Left lobe of liver (tissue), 2 donors: ENCODE results near the gene PERCC1. TPM values are rescaled to one million over a fixed set of nuclear protein-coding genes. Genes with fewer than 3 reads are reported as not detected.
"Not testable (repeated sequence)": the region's sequence is repeated elsewhere in the genome, so short reads cannot be mapped to it uniquely, and the experiment has no call there.

Source experiments
- ATAC-seq: fragments of 200-7000 bp; cut with Tn5 transposase; one replicate; pipeline ENCODE4 v1.9.1; 2020; ENCODE audit warnings: mild to moderate bottlenecking, moderate library complexity
- DNase-seq: peaks from one replicate; pipeline ENCODE4 v3.0.0-alpha.2; 2020; ENCODE audit warnings: low spot score
- total RNA-seq: library from RNA; stranded (reverse); gene quantifications from one replicate; pipeline ENCODE4 v1.2.1, GENCODE V29; 2021
- donor health status: DM: no; HTN: no; CAD: no; lungs with moderate emphysema.
- donor health status: DM: no; HTN: yes; CAD: no.

Gene PERCC1
- total RNA-seq, 1 donor from 2014 or later = not detected

GRCh38 chr16:1433263-1433560 is 2.3 kb downstream of the PERCC1 start:
- DNase-seq (no peak), ATAC-seq (no peak)

GRCh38 chr16:1433756-1434155 is 2.9 kb downstream of the PERCC1 start:
- no peak for ATAC-seq
- DNase-seq = no peak

DNA sequence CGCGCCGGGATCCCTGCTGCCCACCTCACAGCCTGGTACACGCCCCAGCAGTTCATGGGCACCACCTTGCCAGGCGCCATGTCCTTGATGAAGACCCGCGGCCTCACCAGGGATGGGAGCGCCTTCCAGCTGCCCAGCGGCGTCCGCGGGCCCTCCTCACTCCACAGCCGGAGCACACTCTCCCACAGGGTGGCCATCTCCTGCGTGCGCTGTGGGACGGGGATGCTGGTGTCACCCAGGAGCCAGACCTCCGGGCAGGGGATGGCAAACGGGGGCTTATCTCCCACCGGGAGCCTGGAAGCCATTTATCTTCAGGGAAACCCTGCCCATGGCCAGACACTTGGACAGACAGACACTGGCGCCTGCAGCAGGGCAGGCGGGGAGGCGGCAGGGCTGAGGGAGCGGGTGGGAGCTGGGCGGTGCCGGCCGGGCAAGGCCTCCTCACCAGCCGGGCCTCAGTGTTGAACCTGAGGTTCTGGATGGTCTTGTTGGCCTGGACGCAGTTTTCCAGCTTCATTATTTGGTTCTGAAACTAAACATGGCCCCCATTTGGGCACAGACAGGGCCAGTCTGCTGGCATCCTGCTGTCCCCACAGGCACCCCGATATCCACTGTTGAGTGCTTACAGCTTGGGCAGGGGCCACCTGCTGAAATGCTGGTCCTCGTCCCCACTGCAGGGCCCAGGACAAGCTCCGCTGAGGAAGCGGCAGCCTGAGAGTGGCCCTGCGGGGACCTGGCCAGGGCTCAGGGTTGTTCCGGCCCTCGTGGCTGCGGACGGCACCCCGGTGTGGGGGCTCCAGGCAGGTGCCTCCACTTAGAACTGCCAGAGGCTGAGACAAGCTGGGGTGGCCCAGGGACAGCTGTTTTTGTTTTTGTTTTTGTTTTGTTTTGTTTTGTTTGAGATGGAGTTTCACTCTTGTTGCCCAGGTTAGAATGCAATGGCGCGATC is 4.0 kb downstream of the PERCC1 start:
- DNase-seq (no peak), ATAC-seq (no peak)

DNA sequence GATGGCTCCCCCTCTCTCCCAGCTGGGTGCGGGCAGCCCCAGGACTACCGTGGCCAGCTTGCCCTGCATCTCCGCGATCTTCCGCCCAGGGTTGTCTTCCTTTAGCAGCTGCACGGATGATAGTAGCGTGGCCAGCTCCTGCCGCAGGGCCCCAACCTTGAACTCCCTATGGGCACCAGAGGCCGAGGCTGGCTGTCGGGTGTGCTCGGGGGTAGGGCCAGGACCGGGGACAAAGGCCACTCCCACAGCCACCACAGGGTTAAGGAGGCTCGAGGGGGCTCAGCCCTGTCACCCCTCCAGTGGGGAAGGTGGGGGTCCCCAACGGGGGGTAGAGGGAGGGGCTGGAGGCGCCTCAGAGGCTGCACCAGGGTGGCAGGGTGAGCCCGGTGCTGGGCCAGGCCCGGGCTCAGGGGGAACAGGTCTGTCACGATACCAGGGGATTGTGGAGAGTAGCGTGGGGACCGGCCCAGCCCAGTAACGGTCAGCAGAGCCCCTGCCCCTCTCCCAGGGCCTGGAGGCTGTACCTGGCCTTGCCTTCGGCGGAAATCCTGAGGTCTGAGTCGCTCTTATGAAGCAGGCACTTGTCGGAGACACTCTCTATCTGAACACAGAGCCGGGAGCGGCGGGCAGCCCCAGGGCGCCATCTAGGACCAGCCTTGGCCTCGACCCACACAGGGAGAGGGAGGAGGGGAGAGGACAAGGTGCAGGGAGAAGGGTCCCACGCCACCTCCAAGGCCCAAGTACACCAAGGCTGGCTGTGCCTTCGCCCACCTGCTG is 5.2 kb downstream of the PERCC1 start:
- DNase-seq = no peak
- no peak for ATAC-seq

DNA sequence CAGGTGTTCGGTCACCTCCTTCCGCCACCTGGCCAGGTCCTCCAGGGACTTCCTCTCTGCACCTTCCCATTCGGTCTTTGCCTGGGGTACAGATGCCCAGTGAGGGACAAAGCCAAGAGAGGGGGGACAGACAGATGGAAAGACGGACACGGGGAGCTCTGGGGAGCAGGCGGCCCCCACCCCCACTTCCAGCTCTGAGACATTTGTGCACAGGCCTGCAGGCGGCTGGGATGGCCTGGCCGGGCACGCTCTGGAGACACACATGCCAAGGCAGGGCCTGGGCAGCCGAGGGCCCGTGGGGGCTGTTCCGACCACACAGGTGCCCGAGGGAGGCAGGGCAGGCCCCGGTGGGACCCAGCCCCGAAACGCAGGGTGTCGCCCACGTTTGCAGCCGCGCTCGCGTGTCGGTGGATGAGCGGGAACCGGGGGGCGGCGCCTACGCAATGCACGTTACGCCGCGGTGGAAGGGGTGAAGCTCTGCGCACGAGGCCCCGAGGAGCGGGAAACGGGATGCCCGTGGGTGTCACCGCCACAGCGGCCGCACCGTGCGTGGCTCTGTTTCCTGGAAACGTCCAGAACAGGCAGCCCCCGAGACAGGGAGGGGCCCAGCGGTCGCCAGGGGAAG is 6.0 kb downstream of the PERCC1 start:
- ATAC-seq = no peak
- no peak for DNase-seq

DNA sequence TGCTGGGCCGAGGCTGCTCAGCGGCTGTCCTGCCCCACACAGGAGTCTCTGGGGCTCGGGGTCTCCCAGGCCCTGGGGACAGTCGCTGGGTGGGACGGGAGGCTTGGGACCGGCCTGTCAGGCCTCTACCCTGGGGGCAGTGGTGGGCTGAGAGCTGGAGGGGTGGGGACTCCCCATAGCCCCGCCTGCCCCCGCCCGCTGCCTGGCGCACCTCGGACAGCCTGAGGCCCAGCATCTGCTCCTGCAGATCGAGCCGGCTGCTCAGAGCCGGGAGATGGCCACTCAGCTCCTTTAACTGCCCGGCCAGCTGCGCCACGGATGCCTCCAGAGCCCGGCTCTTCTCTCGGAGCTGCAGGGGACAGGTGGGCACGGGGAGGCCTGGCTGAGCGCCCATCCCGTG is 6.7 kb downstream of the PERCC1 start:
- DNase-seq (no peak), ATAC-seq (no peak)

GRCh38 chr16:1438229-1439057 is 7.6 kb downstream of the PERCC1 start:
- DNase-seq = no peak
- no peak for ATAC-seq

- no peak for DNase-seq
Measured at GRCh38 chr16:1439058-1439698, 8.3 kb downstream of the PERCC1 start.

GRCh38 chr16:1439699-1440074 is 8.8 kb downstream of the PERCC1 start:
- not testable (repeated sequence) for DNase-seq, ATAC-seq

More at GRCh38 chr16:1439058-1439698, 8.3 kb downstream of the PERCC1 start:
- no peak for ATAC-seq

- DNase-seq (no peak), ATAC-seq (no peak)
Measured at GRCh38 chr16:1441391-1441829, 10.5 kb downstream of the PERCC1 start.

DNA sequence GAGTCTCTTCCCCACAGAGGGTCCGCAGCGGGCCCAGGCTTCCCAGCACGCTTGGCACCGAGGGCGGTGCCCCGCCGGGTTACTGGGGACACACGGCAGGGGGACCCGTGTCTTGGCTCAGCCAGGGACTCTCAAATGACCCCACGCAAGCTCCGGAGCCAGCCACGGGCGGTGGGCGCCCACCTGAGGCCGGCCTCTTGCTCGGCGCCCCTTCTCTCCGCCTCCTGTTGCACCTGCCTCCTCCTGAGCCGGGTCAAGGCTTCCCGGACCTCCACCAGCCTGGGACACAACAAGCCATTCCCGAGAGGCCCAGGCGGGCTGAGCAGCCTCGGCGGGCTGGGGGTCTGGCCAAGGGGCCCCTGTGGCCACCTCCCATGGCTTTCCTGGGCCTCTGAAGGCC is 11.8 kb downstream of the PERCC1 start:
- DNase-seq (no peak), ATAC-seq (no peak)

DNA sequence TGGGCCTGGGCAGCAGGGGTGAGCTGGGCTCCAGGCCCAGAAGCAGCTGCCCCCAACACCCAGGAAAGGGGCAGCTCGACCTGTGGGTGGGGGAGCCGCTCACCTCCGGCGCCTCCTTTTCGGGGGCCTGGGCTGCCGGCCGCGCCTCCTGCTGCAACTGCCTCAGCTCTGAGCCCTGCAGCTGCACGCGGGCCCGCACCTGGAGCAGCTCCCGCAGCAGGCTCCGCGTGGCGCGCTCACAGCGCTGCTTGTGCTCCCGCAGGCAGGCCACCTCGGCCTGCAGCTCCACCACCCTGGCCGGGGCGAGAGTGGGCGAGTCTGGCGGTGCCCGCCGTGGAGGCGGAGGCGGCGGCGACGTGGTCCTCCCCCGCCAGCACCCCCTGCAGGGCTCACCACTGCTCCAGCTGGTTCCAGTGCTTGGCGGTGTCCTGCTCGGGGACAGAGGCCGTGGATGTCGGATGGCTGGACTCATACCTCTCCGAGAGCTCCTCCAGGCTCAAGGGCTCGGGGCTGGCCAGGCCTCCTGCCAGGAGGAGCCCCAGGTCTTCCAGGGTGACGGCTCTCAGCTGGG is 12.6 kb downstream of the PERCC1 start:
- ATAC-seq = no peak

GRCh38 chr16:1443980-1444729 is 13.3 kb downstream of the PERCC1 start, which contains the start of gene CCDC154:
CCDC154 (minus strand) TSS chr16:1444556; CDS start chr16:1444322, 234 bp downstream.
- no peak for ATAC-seq

More for the DNA sequence above, 12.6 kb downstream of the PERCC1 start:
- no peak for DNase-seq

GRCh38 chr16:1444730-1445517 is 14.0 kb downstream of the PERCC1 start:
- ATAC-seq (no peak), DNase-seq (no peak)

More at GRCh38 chr16:1443980-1444729, 13.3 kb downstream of the PERCC1 start, which contains the start of gene CCDC154:
- DNase-seq = no peak

DNA sequence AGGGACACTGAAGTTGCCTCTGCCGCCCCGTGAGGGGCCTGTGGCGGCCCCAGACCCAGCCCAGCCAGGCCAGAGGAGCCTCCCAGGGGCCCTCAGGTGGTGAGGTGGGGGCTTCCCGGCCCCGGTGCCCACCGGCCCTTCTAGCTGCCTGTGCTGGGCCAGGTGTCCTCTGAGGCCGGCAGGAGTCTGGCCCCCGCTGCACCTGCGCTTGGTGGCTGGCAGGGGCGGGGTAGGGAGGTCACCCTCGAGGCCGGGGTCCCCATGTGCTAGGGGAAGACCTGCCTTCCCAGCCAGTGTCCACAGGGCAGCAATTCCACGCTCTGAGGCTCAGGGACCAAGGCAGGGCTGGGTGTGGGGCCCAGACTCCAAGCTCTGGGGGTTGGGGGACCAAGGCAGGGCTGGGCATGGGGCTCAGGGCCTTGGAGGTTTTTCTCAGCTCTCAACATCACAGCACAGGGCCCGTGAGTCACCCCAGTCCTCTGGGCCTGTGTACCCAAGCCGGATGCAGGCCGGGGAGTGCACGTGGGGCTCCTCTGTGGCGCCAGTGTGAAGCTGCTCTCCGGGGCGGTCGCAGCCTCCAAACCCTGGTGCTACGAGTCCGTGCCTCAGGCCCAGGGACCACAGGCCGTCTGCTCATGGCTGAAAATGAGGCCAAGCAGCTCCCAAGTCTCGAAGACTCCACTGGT is 14.8 kb downstream of the PERCC1 start:
- no peak for ATAC-seq
- no peak for DNase-seq

DNA sequence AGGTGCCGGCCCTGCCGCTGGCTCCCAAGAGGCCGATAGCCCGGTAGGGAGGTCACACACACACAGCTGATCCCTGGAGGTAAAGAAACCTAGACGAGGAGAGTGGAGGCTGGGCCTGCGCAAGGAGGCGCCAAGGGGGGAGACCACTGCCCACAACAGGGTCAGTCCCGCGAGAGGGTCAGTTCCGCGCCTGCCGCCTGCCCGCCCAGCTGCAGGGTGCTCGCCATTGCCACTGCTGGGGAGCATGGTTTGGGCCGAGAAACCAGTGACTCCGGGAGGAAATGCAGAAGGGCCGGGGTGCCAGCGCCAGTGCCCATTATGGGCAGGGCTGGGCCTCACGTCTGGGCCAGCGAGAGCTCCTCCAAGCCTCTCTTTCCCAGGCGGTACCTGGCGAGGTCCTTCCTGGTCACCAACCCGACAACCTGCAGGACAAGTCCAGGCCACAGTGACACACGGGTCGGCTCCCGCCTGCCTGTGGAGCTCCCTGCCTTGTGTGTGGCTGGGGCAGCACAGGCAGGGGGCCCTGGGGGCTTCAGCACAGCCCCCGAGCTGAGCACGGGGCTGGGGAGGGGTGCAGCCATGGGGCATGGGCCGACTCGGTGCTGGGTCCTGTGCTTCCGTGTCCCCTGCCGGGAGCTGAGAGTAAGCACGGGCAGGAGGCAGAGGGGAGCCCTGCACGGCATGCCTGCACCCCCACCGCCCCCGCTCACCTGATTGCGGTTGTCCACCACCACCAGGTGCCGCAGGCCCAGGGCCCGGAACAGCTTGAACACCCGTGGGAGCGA is 15.6 kb downstream of the PERCC1 start:
- ATAC-seq = no peak
- DNase-seq = no peak

DNA sequence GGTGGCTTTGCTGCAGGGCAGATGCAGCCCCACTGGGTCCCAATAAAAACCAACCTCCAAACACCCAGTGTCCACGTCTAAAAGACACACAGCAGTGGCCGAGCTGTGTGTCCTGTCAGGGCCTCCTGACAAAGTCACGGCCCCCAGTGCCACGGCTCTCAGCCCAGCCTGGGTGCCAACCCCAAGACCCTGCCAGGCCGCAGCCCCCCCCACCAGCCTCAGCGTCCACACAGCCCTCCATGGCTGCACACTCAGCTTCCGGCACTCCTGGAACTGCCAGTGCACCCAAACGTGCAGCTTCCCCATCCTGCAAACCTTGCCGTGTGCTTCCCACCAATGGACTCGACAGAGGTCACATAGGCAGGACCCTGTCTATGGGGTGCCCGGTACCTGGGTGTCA is 17.1 kb downstream of the PERCC1 start:
- DNase-seq (no peak), ATAC-seq (no peak)
